Smooth muscle cell (in vitro differentiated cells): ENCODE results near the gene GPR158. TPM values are rescaled to one million over a fixed set of nuclear protein-coding genes. Genes with fewer than 3 reads are reported as not detected.

ENCODE experiments used
- DNase-seq: peaks from one replicate; lab custom pipeline; 2025; ENCODE audit not compliant: unreplicated experiment; lab: John Stamatoyannopoulos, UW
- H2AFZ ChIP-seq: fragments of 200-600 bp; sonication (generic); 2 replicates; pipeline ENCODE4 v1.6.0; 2016; ENCODE audit warnings: antibody characterized with exemption, low read depth, mild to moderate bottlenecking
- H3F3A ChIP-seq: fragments of 200-600 bp; sonication (generic); 2 replicates; pipeline ENCODE4 v1.6.0; 2017; ENCODE audit warnings: antibody characterized with exemption, low read depth
- H3K27ac ChIP-seq: fragments of 200-600 bp; sonication (generic); 2 replicates; pipeline ENCODE4 v1.5.1; 2016; ENCODE audit warnings: low read depth, mild to moderate bottlenecking
- H3K27me3 ChIP-seq: fragments of 200-600 bp; sonication (generic); 2 replicates; pipeline ENCODE4 v1.6.1; 2016; ENCODE audit warnings: low read depth, mild to moderate bottlenecking
- H3K36me3 ChIP-seq: fragments of 200-600 bp; sonication (generic); 2 replicates; pipeline ENCODE4 v1.5.1; 2016; ENCODE audit warnings: low read depth
- H3K4me1 ChIP-seq: fragments of 200-600 bp; sonication (generic); 2 replicates; pipeline ENCODE4 v1.5.1; 2016; ENCODE audit warnings: low read depth
- H3K4me2 ChIP-seq: fragments of 200-600 bp; sonication (generic); 2 replicates; pipeline ENCODE4 v1.6.0; 2016; ENCODE audit warnings: mild to moderate bottlenecking
- H3K4me3 ChIP-seq: fragments of 200-600 bp; sonication (generic); 2 replicates; pipeline ENCODE4 v1.5.1; 2016; ENCODE audit warnings: mild to moderate bottlenecking
- H3K79me2 ChIP-seq: fragments of 200-600 bp; sonication (generic); 2 replicates; pipeline ENCODE4 v1.6.0; 2016; ENCODE audit warnings: low read depth, mild to moderate bottlenecking
- H3K9ac ChIP-seq: fragments of 200-600 bp; sonication (generic); 2 replicates; pipeline ENCODE4 v1.6.0; 2016; ENCODE audit warnings: low read depth
- H3K9me3 ChIP-seq: fragments of 200-600 bp; sonication (generic); replicated peaks from 2 replicates; pipeline ENCODE4 v1.5.1; 2016; ENCODE audit warnings: low read depth
- H4K20me1 ChIP-seq: fragments of 200-600 bp; sonication (generic); 2 replicates; pipeline ENCODE4 v1.6.0; 2016; ENCODE audit warnings: low read depth
- WGBS: methylation state at CpG from one replicate; pipeline ENCODE4 v1.1.7; 2016; ENCODE audit warnings: low lambda C conversion rate; 5-methylcytosine and 5-hydroxymethylcytosine counted together
- polyA plus RNA-seq: library from polyadenylated mRNA; unstranded; fragments of >200 nt; fragmentation: Nextera tagmentation; extraction: Ambion mirVana; gene quantifications from 2 replicates; pipeline ENCODE4 v1.2.1, GENCODE V29; 2016
- total RNA-seq: library from RNA; depleted of rRNA; stranded (reverse); fragments of >200 nt; gene quantifications from 2 replicates; pipeline ENCODE4 v1.2.3, GENCODE V29; 2014
- TF ChIP-seq, protein P1 (sequence below): fragments of 200-600 bp; sonication (generic); IDR thresholded peaks from 2 replicates; pipeline ENCODE4 v1.5.1; 2017; ENCODE audit warnings: borderline replicate concordance, mild to moderate bottlenecking, antibody characterized with exemption; ENCODE audit not compliant: insufficient read depth, poor library complexity, severe bottlenecking

GPR158 gene
- total and polyA plus RNA-seq, 2 experiments from 2014 or later = 1.5 to 5.5 TPM

DNA sequence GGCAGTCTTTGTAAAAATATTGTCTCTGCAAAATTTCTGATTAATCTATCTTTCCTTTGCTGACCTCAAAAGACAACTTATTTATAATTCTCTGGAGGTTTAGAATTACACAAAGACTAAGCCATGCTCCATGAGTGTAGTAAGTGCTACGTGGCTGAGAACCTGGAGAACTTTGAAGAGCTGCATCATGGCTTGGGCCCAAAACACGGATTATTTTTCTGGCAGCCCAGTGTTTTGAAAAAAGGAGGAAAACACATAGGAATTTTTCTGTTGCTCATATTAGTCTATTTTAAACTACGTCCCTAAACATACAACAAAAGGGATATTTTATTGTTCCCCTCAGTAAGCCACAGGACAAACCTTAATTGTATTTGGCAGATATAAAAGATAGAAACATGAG, 398.5 kb downstream of the GPR158 start:
- DNase-seq = no peak
- no peaks in the 10 kb centered on the region for H3K36me3 ChIP-seq
- no peaks in the 10 kb centered on the region for H3K79me2 ChIP-seq
- no peaks in the 10 kb centered on the region for H3K27me3 ChIP-seq
- no peaks in the 10 kb centered on the region for H3K9me3 ChIP-seq
- H3K4me1 ChIP-seq = no peaks in the 10 kb centered on the region
- H4K20me1 ChIP-seq = no peaks in the 10 kb centered on the region
- no peak overlapping the region for H3K9ac ChIP-seq
- no peak overlapping the region for H3K4me2 ChIP-seq
- 92% methylated on average over 3 of the region's 3 CpGs for WGBS
- no peak overlapping the region for H3K4me3 ChIP-seq
- H2AFZ ChIP-seq = no peak overlapping the region
- TF ChIP-seq, protein P1, sequence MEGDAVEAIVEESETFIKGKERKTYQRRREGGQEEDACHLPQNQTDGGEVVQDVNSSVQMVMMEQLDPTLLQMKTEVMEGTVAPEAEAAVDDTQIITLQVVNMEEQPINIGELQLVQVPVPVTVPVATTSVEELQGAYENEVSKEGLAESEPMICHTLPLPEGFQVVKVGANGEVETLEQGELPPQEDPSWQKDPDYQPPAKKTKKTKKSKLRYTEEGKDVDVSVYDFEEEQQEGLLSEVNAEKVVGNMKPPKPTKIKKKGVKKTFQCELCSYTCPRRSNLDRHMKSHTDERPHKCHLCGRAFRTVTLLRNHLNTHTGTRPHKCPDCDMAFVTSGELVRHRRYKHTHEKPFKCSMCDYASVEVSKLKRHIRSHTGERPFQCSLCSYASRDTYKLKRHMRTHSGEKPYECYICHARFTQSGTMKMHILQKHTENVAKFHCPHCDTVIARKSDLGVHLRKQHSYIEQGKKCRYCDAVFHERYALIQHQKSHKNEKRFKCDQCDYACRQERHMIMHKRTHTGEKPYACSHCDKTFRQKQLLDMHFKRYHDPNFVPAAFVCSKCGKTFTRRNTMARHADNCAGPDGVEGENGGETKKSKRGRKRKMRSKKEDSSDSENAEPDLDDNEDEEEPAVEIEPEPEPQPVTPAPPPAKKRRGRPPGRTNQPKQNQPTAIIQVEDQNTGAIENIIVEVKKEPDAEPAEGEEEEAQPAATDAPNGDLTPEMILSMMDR = no peak
- no peak overlapping the region for H3K27ac ChIP-seq
- no peaks in the 10 kb centered on the region for H3F3A ChIP-seq

DNA sequence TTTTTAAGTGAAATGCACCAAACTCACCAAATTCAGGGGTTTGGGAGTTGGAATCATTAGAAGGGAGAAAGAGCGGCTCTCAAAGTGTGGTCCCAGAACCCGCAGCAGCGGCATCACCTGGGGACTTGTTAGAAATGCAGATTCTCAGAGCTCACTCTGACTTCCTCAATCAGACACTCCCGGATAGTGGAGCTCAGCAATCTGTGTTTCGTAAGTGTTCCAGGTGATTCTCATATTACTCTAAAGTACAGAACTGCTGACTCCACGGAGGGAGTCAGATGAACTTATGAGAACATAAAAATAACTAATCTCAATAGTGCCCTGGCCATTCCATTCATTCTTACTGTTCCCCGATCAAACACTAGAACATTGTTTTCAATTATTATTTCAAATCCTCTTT, 400.5 kb downstream of the GPR158 start:
- H3K9me3 ChIP-seq = no peaks in the 10 kb centered on the region
- TF ChIP-seq, protein P1 = no peak
- WGBS = 77% methylated on average over 7 of the region's 7 CpGs

DNA sequence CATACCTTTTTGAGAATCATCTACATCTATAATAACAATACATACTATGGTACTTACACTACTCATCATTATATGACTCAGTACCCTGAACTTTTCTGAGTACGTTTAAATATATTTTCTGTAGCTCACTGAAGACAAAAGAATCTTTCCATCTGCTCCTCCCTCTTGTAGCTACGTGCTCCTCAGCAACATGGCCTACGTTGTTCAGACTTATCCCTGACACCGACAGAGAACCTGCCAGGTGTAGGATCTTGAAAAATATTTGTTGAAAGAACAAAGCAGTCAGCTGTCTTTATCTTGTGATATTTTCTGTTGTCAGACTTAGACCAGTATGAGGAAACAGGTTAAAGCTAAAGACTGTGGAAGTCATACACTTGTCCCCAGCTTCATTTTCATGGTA, 403.3 kb downstream of the GPR158 start:
- Histone ChIP-seq H3K27ac (no peak overlapping the region), H3K9me3 (no peaks in the 10 kb centered on the region), H4K20me1 (no peaks in the 10 kb centered on the region), H3K27me3 (no peaks in the 10 kb centered on the region), H3K4me2 (no peak overlapping the region), H3K79me2 (no peaks in the 10 kb centered on the region), H3K9ac (no peak overlapping the region), H2AFZ (no peak overlapping the region), H3F3A (no peaks in the 10 kb centered on the region), H3K4me3 (no peak overlapping the region), H3K36me3 (no peaks in the 10 kb centered on the region), H3K4me1 (no peaks in the 10 kb centered on the region)
- TF ChIP-seq, protein P1 = no peak
- no peak for DNase-seq
- WGBS = 74% methylated on average over 4 of the region's 4 CpGs

More for the DNA sequence above, 400.5 kb downstream of the GPR158 start:
- Histone ChIP-seq H3K36me3 (no peaks in the 10 kb centered on the region), H3K27ac (no peak overlapping the region), H3K4me2 (no peak overlapping the region), H3K27me3 (no peaks in the 10 kb centered on the region), H4K20me1 (no peaks in the 10 kb centered on the region), H2AFZ (no peak overlapping the region), H3K79me2 (no peaks in the 10 kb centered on the region), H3K4me1 (no peaks in the 10 kb centered on the region), H3K9ac (no peak overlapping the region), H3F3A (no peaks in the 10 kb centered on the region), H3K4me3 (no peak overlapping the region)
- DNase-seq = no peak

DNA sequence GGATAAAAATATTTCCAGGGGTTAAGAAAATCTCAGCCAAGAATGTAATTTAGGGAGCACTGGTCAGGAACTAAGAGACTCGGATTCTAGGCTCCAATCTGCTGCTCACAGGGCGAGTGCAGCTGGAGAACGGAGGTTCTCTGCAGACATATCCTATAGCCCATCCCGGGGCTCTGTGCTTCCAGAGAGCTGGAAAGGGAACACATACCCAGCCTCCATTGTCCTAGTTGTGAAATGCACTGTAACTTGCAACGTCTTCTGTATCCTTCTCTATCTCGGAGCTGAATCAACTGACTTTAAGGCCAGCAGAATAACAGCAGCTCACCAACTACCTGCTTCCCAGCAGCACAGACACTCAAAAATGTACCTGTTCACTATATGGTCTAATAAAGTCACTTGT, 408.2 kb downstream of the GPR158 start:
- Histone ChIP-seq H3K9me3 (no peaks in the 10 kb centered on the region), H3K4me1 (no peaks in the 10 kb centered on the region), H3K27ac (no peak overlapping the region), H3K4me3 (no peak overlapping the region), H4K20me1 (no peaks in the 10 kb centered on the region), H3K9ac (no peak overlapping the region), H2AFZ (no peak overlapping the region), H3F3A (no peaks in the 10 kb centered on the region), H3K27me3 (no peaks in the 10 kb centered on the region), H3K79me2 (no peaks in the 10 kb centered on the region), H3K36me3 (no peaks in the 10 kb centered on the region), H3K4me2 (no peak overlapping the region)
- WGBS = 94% methylated on average over 6 of the region's 6 CpGs
- DNase-seq = no peak
- TF ChIP-seq, protein P1 = no peak
